Bronchial epithelial cell (primary cell): Measurements from ENCODE around the gene UCP3. TPM values are rescaled to one million over a fixed set of nuclear protein-coding genes. Genes with fewer than 3 reads are reported as not detected.

ENCODE experiments used
- DNase-seq: peaks from one replicate; pipeline ENCODE4 v3.0.0-alpha.2; 2010; ENCODE audit warnings: low read depth
- FAIRE-seq: peaks from 2 replicates; lab custom pipeline; 2011; peaks lifted over from hg19 to GRCh38; lab: Jason Lieb, UNC
- H3K27me3 ChIP-seq: 2 replicates; pipeline ENCODE4 v1.5.1; 2011; ENCODE audit warnings: low read length; ENCODE audit not compliant: control insufficient read depth, insufficient read depth
- H3K36me3 ChIP-seq: 2 replicates; pipeline ENCODE4 v1.5.1; 2011; ENCODE audit warnings: low read length; ENCODE audit not compliant: control insufficient read depth, insufficient read depth
- H3K4me3 ChIP-seq: 2 replicates; pipeline ENCODE4 v1.5.1; 2011; ENCODE audit warnings: mild to moderate bottlenecking, low read depth, low read length, control low read depth
- CTCF ChIP-seq: IDR thresholded peaks from 2 replicates; pipeline ENCODE4 v1.5.1; 2011; ENCODE audit warnings: mild to moderate bottlenecking, moderate library complexity, low read length, control low read depth, inconsistent platforms; ENCODE audit not compliant: insufficient read depth, severe bottlenecking
- total RNA-seq: library from RNA; depleted of rRNA; stranded (reverse); fragments of >200 nt; gene quantifications from 2 replicates; pipeline ENCODE4 v1.2.1, GENCODE V29; 2014

Gene UCP3
- total RNA-seq, 1 donor from 2014 or later: under 0.01 TPM

DNA sequence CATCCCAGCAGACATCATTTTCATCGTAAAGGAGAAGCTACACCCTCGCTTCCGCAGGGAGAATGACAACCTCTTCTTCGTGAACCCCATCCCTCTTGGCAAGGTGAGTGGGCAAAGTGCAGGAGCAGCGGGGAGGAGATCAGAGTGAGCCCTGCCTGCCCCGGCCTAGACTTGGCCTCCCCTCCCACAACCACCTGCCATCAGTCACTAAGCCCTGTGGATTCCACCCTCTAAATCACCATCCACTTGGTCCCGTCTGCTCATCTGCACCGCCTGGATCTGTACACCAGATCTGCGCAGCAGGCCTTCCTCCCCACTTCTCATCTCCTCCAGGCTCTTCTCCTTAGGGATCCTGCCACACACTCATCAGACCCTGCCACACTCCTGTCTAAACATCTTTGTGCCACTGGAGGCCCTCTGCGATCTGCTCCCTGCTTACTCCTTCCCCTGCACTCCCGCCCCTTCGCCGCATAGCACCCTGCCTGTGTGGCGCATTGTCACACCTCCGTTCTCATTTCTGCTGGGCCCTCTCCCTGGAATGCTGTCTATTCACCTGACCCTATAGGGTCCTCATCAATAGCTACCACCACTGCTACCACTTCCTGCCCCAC lies 40.4 kb downstream of the UCP3 start:
- FAIRE-seq (no peak), DNase-seq (no peak)
- no peaks in the 10 kb centered on the region for H3K27me3 ChIP-seq
- no peaks in the 10 kb centered on the region for H3K36me3 ChIP-seq
- TF ChIP-seq CTCF: no peak
- H3K4me3 ChIP-seq: no peak overlapping the region

DNA sequence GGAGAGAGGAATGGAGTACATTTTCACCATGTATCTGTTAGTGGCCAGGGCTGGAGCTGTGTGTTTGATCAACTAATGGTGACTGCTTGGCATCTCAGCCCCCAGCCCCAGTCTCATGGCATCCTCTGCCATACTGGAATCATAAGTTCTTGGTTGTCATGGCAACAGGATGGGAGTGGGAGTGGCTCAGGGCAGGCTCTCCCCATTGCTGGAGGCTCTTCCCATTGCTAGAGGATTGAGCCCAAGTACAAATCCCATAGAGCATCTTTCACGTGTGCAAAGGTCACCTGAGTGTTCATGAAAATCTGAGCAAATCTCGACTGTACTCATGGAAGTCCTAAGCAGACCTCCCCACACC lies 43.1 kb downstream of the UCP3 start:
- DNase-seq (no peak), FAIRE-seq (no peak)
- no peak for TF ChIP-seq CTCF
- Histone ChIP-seq H3K36me3 (no peaks in the 10 kb centered on the region), H3K27me3 (no peaks in the 10 kb centered on the region), H3K4me3 (no peak overlapping the region)

GRCh38 chr11:73965076-73965763 lies 43.7 kb downstream of the UCP3 start:
- DNase-seq (no peak), FAIRE-seq (no peak)
- Histone ChIP-seq H3K36me3 (no peaks in the 10 kb centered on the region), H3K27me3 (no peaks in the 10 kb centered on the region), H3K4me3 (no peak overlapping the region)
- TF ChIP-seq CTCF: no peak

- Histone ChIP-seq H3K27me3 (no peaks in the 10 kb centered on the region), H3K36me3 (no peaks in the 10 kb centered on the region), H3K4me3 (no peak overlapping the region)
- no peak for DNase-seq
- TF ChIP-seq CTCF: no peak
- FAIRE-seq: no peak
Observed at GRCh38 chr11:73963861-73964260, 45.0 kb downstream of the UCP3 start.

GRCh38 chr11:73962101-73962705 lies 46.7 kb downstream of the UCP3 start:
- no peak for TF ChIP-seq CTCF
- DNase-seq: no peak
- H3K36me3 ChIP-seq: no peaks in the 10 kb centered on the region
- H3K27me3 ChIP-seq: no peaks in the 10 kb centered on the region
- no peak for FAIRE-seq
- H3K4me3 ChIP-seq: no peak overlapping the region
